Stomach (tissue), 4 donors: ENCODE measurements around the gene INSYN2B.

Experiments
- EP300 ChIP-seq: sonication (generic); formaldehyde crosslinking; IDR thresholded peaks from one replicate; pipeline ENCODE4 v1.6.1; 2017; ENCODE audit warnings: antibody characterized with exemption
- POLR2A ChIP-seq, 4 donors: fragments of 450-650 bp; IDR thresholded peaks; one replicate each; pipeline ENCODE4 v1.6.1; 2016; ENCODE audit warnings: antibody characterized with exemption in 4 of 4, control low read depth in 2 of 4, mild to moderate bottlenecking in 1 of 4, moderate library complexity in 1 of 4
- TF ChIP-seq, protein P1 (sequence below), 7 experiments: fragments of 450-650 bp in 4 of 7; fragments of 200-600 bp in 3 of 7; sonication (generic) in 3 of 7; IDR thresholded peaks; one replicate each; pipeline ENCODE4 v1.5.1; 2016 to 2019; ENCODE audit warnings: antibody characterized with exemption in 7 of 7, control low read depth in 2 of 7, mild to moderate bottlenecking in 1 of 7

DNA sequence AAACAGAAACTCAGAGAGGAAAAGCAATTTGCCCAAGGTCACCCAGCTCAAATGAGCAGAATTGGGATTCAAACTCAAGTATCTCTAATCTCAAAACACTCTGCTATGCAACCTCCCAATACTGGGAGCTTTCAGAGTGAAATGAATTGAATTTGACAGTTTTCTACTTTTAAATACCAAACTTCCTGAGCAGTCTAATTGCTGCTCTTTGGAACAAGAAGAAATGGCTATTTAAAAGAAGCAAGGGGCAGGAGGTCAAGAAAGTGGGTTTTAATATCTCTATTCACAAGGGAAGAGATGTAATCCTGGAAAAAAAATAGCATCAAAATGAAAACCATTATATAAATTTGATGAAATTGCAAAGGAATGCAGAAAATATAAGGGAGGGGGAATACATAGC is 142.6 kb downstream of the INSYN2B start:
- TF ChIP-seq, protein P1, sequence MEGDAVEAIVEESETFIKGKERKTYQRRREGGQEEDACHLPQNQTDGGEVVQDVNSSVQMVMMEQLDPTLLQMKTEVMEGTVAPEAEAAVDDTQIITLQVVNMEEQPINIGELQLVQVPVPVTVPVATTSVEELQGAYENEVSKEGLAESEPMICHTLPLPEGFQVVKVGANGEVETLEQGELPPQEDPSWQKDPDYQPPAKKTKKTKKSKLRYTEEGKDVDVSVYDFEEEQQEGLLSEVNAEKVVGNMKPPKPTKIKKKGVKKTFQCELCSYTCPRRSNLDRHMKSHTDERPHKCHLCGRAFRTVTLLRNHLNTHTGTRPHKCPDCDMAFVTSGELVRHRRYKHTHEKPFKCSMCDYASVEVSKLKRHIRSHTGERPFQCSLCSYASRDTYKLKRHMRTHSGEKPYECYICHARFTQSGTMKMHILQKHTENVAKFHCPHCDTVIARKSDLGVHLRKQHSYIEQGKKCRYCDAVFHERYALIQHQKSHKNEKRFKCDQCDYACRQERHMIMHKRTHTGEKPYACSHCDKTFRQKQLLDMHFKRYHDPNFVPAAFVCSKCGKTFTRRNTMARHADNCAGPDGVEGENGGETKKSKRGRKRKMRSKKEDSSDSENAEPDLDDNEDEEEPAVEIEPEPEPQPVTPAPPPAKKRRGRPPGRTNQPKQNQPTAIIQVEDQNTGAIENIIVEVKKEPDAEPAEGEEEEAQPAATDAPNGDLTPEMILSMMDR (IDR thresholded peaks at IDR 0.05), result no peak
- no peak for TF ChIP-seq POLR2A (IDR thresholded peaks at IDR 0.05)
- no peak for TF ChIP-seq EP300
